GM12873 (cell line): ENCODE data around the gene PPP2R5C.

Source experiments
- TF ChIP-seq, protein P1 (sequence below): IDR thresholded peaks from 2 replicates; pipeline ENCODE4 v1.5.1; 2012; ENCODE audit warnings: low read depth, mild to moderate bottlenecking, moderate library complexity, low read length, control low read depth; ENCODE audit not compliant: insufficient read depth; ENCODE audit errors: missing control alignments

Gene PPP2R5C

DNA sequence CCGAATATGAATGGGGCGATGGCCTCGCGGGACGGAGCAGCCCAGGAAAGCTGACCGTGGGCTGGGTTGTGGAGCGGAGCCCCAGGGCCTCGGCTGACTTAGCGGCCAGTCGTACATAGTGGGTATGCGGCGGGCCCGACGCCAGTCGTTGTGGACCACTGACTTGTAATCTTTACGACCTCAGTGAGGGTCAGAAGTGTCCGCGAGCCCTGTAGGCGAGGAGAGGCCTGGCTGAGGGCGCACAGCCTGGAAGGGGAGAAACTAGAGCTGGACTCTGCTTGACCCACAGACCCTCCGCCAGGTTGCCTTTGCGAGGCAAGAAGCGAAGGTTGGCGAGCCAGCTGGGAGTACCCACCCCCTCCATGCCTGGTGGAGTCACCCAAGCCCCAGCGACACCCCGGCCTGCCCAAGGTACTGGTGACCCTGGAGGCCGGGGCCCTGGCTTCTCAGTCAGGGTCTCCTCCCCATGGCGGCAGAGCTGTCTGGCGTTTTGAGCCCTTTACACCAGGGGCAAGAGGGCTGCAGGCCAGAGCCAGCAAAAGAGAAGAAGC is 187.2 kb downstream of the PPP2R5C start:
- TF ChIP-seq, protein P1, sequence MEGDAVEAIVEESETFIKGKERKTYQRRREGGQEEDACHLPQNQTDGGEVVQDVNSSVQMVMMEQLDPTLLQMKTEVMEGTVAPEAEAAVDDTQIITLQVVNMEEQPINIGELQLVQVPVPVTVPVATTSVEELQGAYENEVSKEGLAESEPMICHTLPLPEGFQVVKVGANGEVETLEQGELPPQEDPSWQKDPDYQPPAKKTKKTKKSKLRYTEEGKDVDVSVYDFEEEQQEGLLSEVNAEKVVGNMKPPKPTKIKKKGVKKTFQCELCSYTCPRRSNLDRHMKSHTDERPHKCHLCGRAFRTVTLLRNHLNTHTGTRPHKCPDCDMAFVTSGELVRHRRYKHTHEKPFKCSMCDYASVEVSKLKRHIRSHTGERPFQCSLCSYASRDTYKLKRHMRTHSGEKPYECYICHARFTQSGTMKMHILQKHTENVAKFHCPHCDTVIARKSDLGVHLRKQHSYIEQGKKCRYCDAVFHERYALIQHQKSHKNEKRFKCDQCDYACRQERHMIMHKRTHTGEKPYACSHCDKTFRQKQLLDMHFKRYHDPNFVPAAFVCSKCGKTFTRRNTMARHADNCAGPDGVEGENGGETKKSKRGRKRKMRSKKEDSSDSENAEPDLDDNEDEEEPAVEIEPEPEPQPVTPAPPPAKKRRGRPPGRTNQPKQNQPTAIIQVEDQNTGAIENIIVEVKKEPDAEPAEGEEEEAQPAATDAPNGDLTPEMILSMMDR: no peak

DNA sequence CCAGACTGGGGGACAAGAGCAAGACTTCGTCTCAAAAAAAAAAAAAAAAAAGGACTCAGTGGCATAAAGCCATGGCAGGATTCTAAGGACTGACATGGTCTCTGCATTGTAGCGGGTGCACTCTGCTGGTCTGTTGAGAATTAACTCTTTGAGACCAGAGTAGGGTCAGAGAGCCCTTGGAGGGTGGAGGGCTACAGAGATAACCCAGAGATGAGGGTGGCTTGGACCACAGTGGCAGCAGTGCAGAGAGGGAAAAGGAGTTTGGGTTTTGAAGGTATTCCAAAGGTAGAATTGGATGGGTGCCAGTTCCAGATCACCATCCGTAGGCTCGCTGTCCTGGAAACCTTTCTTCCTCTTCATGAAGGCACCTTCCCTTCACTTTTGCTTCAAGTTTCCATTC is 188.6 kb downstream of the PPP2R5C start:
- TF ChIP-seq, protein P1: no peak

DNA sequence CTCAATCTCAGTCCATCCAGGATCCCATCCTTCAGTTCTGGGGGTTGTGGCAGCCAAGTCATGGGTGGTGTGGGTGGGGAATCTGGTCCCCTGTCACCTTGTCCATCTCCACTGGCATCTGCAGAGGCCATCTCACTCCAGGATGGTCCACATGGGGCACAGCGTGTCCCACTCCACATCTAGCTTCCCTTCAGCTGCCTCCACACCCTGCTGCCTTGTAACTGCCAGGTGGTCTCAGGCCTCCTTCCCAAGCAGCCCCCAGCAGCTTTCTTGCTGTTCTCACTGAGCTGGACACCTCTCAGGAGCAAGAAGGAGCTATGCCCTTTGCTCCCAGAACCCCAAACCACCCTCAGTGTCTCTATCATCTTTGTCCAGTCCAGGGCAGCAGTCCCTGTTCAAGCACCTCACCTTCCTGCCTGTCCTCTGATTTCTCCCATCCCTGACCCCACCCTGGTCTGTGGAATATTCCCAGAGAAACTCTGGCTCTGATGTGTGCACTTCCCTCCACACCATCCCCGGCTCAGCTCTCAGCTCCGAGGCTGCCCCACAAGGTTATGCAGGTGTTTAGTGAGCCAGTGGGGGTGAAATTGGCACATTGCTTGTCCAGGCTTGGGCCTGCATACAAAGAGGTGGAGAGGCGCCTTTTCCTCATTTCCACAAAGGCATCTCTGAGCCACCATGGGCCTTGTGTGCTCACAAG is 189.2 kb downstream of the PPP2R5C start:
- TF ChIP-seq, protein P1: no peak

DNA sequence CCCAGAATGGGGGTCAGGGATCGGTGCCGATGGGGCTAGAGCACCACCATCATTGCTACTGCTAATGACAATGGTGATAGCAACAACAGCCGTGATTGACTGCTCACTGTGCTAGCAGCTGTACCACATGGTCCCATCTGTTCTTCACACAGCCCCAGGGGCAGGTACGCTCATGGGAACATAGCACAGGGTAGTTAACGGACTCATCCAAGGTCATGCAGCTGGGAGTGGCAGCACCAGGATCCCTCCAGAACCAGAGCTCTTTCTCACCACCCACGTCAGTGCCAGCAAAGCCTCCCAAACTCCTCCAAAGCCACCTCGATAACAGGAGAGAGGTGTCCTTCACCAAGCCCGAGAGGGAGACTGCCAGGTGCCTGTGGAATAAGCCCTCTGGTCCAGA is 191.6 kb downstream of the PPP2R5C start:
- TF ChIP-seq, protein P1: no peak

DNA sequence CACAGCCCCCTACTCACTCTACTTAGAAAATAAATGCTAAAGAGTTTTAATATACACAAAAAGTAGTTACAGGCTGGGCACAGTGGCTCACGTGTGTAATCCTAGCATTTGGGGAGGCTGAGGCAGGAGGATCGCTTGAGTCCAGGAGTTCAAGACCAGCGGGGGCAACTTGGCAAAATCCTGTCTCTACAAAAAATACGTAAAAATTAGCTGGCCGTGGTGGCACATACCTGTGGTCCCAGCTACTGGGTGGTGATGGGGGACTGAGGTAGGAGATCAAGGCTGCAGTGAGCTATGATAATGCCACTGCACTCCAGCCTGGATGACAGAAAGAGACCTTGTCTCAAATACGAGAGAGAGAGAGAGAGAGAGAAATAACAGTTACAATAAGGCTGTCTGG is 193.0 kb downstream of the PPP2R5C start:
- TF ChIP-seq, protein P1: no peak

DNA sequence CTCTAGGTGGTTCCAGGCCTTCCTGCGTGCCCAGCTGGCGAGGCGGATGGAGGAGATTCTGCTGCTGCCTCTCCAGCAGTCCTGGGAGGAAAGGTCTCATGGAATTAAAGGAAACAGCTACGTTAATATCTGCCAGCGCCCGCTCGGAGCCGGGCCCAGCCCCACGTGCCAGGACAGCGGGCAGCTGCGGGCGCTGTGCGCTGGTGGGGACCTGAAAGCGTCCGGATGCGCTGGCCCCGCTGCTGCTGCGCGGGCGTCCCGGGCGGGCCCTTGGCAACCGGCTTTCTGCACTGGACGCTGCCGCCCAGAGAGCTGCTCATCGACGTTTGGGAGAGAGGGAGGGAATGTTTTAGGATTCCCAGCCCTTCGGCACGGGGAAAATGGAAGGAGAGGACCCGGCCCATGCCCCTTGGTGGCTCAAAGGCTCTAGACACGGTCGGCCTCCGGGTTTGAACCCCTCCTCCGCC is 194.2 kb downstream of the PPP2R5C start:
- TF ChIP-seq, protein P1: no peak

DNA sequence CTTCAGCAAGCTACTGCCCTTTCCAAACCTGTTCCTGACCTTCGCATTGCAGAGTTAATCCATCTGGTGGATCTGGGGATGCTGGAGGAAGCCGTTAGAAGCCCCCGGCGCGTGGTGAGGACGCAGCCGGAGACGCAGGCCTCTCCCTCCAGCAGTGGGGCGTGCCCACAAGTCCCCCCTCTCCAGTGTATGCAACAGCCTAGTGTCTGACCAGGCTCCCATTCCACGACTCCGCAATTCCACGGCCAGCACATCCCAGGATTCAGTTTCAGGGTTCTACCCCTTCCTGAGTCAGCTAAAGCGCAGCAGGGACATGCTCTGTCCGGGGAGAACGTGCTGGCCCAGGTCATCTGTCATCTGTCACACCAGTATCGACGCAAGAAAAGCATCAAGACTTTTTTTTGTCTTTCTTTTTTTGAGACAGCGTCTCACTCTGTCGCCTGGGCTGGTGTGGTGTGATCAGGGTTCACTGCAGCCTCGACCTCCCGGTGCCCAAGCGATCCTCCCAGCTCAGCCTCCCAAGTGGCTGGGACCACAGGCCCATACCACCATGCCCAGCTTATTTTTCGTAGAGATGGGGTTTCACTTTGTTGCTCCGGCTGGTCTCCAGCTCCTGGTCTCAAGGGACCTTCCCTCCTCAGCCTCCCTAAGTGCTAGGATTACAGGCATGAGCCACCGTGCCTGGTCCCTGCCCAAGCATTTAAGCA is 194.8 kb downstream of the PPP2R5C start:
- TF ChIP-seq, protein P1: no peak
